Epithelial cell of proximal tubule (primary cell): ENCODE results near the gene TOLLIP. TPM values are rescaled to one million over a fixed set of nuclear protein-coding genes. Genes with fewer than 3 reads are reported as not detected.

Experiments
- DNase-seq: peaks from one replicate; pipeline ENCODE4 v3.0.0-alpha.2; 2011; ENCODE audit warnings: low read depth
- H3K4me3 ChIP-seq: 2 replicates; pipeline ENCODE4 v1.5.1; 2011; ENCODE audit warnings: low read depth, mild to moderate bottlenecking, low read length
- total RNA-seq: library from RNA; depleted of rRNA; stranded (reverse); fragments of >200 nt; gene quantifications from 2 replicates; pipeline ENCODE4 v1.2.3, GENCODE V29; 2015
- TF ChIP-seq, protein P1 (sequence below): conservative IDR thresholded peaks from 2 replicates; pipeline ENCODE4 v1.5.1; 2012; ENCODE audit warnings: low read depth, mild to moderate bottlenecking, low read length

Gene TOLLIP
- total RNA-seq, 1 donor from 2014 or later = 22.0 TPM

- DNase-seq = no peak
- H3K4me3 ChIP-seq = peak overlapping the region; percentile 31
Measured at GRCh38 chr11:1303973-1304372, 5.5 kb downstream of the TOLLIP start.

DNA sequence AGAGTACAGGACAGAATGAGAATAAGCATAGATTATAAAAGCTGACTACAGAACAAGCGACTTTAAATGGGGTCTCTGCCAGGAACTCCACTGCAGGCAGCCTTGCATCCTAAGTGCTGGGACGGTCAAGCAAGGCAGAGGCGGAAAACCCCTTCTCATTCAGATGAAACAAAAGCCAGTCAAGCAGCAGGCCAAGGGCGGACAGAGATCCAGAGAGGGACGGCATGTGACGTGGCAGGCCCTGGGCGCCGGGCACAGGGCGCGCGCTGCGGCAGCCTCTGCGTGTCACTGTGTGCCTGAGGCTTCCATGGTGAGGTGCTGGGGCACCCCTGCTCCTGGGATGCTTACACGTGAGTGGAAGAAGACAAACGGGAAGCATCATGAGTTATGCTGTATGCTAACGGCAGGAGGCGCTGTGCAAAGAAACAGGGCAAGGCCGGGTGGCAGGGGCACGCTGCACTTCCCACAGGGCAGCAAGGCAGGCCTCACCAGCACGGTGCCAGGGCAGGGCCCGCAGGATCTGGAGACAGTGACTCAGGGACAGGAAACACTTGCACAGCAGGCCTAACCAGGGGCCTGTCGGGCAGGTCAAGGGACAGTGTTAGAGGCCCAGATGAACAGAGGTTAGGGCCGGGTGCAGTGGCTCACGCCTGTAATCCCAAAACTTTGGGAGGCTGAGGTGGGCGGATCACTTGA is 6.2 kb downstream of the TOLLIP start:
- DNase-seq = no peak

More at GRCh38 chr11:1303973-1304372, 5.5 kb downstream of the TOLLIP start:
- TF ChIP-seq, protein P1, sequence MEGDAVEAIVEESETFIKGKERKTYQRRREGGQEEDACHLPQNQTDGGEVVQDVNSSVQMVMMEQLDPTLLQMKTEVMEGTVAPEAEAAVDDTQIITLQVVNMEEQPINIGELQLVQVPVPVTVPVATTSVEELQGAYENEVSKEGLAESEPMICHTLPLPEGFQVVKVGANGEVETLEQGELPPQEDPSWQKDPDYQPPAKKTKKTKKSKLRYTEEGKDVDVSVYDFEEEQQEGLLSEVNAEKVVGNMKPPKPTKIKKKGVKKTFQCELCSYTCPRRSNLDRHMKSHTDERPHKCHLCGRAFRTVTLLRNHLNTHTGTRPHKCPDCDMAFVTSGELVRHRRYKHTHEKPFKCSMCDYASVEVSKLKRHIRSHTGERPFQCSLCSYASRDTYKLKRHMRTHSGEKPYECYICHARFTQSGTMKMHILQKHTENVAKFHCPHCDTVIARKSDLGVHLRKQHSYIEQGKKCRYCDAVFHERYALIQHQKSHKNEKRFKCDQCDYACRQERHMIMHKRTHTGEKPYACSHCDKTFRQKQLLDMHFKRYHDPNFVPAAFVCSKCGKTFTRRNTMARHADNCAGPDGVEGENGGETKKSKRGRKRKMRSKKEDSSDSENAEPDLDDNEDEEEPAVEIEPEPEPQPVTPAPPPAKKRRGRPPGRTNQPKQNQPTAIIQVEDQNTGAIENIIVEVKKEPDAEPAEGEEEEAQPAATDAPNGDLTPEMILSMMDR = no peak

DNA sequence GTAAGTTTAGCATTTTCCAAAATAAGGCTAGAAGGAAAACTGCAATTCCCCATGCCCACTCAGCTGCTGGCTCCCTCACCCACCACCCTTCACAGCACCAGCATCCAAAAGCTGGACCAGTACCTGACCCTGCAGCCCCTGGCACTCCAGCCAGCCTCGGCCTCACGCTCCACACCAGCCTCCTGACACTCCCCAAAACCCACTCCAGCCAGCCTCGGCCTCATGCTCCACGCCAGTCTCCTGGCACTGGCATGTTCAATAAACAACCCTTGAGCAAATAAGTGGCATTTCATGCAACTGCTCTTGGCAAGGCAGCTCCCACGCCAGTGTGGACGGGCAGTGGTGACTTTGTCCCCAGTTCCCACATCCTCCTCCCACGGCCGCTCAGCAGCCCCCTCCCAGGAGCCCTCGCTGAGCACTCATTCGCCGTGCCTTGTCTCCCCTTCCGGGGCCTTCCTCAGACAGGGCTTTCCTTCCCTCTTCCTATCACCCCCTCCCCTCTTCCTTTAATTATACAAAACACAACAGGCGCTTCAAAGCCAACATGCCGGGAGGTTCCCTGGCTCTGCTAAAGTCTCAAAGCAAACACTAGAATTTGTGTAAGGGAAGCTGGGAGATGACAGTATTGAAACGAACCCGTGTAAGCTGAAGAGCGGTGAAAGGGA is 6.8 kb downstream of the TOLLIP start:
- TF ChIP-seq, protein P1 = no peak
- no peak overlapping the region for H3K4me3 ChIP-seq
- DNase-seq = no peak

More for the DNA sequence above, 6.2 kb downstream of the TOLLIP start:
- TF ChIP-seq, protein P1 = peak; percentile 76
- no peak overlapping the region for H3K4me3 ChIP-seq

- DNase-seq = no peak
- no peak overlapping the region for H3K4me3 ChIP-seq
- TF ChIP-seq, protein P1 = no peak
Measured at GRCh38 chr11:1302041-1302460, 7.4 kb downstream of the TOLLIP start.

DNA sequence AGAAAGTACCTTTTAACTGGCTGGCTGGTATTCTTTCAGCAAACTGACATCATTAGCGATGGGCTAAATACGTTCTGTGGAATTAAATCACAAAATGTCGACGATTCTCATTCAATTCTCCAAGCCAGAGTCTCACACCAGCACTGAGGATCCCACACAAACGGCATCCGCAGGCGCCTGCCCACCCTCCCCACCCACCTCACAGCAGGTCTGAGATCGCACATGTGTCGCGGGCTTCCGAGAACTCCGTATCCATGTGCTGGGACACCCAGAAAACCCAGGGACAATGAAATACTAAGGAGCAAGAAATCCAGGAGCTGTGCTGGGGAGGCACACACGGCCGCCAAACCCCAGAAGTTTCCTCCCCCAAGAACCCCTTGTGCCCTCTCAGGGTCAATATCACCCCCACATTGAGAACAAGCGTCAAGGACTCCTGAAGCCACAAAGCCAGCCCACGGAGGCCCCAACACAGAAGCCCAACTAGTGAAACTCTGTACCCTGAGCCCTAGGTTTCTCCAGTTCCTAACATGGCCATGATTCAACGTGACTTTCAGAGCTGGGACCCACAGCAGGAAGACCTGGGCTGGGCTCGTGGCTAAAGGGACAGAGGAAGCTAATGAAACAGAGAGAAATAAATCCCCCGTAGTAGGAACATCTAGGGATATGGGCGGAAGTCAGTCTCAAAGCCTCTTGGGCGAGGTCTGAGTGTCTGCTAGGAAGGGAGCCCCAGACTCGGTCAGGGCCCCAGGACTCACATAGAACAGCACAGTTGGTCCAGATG is 8.0 kb downstream of the TOLLIP start:
- TF ChIP-seq, protein P1 = no peak
- DNase-seq = no peak
- no peak overlapping the region for H3K4me3 ChIP-seq

DNA sequence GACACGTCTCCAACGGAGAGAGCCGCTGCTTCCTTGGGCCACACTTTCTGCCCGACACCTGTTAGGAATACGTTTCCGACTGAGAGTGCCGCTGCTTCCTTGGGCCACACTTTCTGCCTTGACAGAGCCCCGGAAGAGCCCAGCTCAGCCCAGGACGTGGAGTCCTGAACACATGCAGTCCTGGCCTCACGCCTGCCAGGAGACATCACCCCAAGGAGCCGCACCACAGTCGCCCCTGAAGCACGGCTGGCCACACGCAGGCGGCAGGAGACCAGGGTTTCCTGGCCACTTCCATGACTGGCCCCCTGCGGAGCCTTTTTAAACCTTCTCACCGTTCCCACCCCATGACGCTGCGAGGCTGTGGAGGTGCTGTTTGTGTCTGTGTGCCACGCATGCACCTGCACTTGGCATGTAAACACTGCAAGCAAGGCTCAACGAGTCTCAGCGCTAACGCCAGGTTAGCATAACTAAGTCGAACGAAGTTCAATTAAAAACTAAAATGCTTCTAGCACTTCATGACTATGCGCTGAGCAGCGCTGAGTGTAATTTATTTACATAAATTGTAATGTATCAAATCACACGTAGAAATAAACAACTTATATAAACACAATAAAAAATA is 8.8 kb downstream of the TOLLIP start:
- TF ChIP-seq, protein P1 = no peak
- H3K4me3 ChIP-seq = no peak overlapping the region
- no peak for DNase-seq
